ENCODE data around the gene KLF13. TPM values are rescaled to one million over a fixed set of nuclear protein-coding genes. Genes with fewer than 3 reads are reported as not detected.

Gene KLF13
- total RNA-seq, 1 experiment from 2014 or later = 14.1 TPM

GRCh38 chr15:31322504-31322903 is 4.1 kb upstream of the KLF13 start:
- TF ChIP-seq CTCF (IDR thresholded peaks at IDR 0.05; ENCODE audit: unreplicated experiment) = no peak
- no TSS peak for BruUV-seq (replicated peaks)
- H3K27ac Mint-ChIP-seq (ENCODE audit: unreplicated experiment) = no peak overlapping the region
- CTCF ChIA-PET = no interaction called here
- H3K9me3 Mint-ChIP-seq (ENCODE audit: low read depth, unreplicated experiment) = no peaks in the 10 kb centered on the region
- intact Hi-C loops (cut with micrococcal nuclease; ENCODE audit: unreplicated experiment) = loop anchor here (10.0 kb wide), 1 partner anchor 108 kb away; no protein-coding TSS in a partner anchor
- H3K27me3 Mint-ChIP-seq (ENCODE audit: unreplicated experiment) = no peaks in the 10 kb centered on the region
- no peak overlapping the region for H3K4me3 Mint-ChIP-seq (ENCODE audit: low read depth, unreplicated experiment)
- H3K4me1 Mint-ChIP-seq (ENCODE audit: low read depth, unreplicated experiment) = no peaks in the 10 kb centered on the region
- DNase-seq = no peak
- peaks cover 9% of the 10 kb centered on the region for H3K36me3 Mint-ChIP-seq (ENCODE audit: insufficient read depth, unreplicated experiment)

DNA sequence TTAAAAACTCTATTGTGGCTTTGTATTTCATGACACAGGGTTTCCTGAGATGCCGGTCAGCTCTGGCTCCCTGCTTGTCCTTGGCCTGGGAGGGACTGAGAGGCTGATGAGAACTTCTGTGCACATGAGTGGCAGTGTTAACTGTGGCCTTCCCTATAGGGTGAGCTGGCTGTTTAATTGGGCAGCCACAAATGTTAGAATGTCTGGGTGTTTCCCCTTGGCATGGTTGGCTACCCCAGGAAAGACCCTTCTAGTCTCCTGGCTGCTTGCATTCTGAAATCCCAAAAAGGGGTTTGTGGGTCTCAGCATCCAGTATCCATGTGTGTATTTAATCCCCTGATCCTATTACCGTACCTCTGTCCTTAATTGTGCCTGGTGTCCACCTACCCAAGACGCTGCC is 3.0 kb upstream of the KLF13 start:
- TF ChIP-seq CTCF (IDR thresholded peaks at IDR 0.05; ENCODE audit: unreplicated experiment) = no peak
- Mint-ChIP-seq H3K4me1 (ENCODE audit: low read depth, unreplicated experiment) (no peaks in the 10 kb centered on the region), H3K27me3 (ENCODE audit: unreplicated experiment) (no peaks in the 10 kb centered on the region), H3K36me3 (ENCODE audit: insufficient read depth, unreplicated experiment) (peaks cover 16% of the 10 kb centered on the region), H3K27ac (ENCODE audit: unreplicated experiment) (no peak overlapping the region), H3K4me3 (ENCODE audit: low read depth, unreplicated experiment) (no peak overlapping the region), H3K9me3 (ENCODE audit: low read depth, unreplicated experiment) (no peaks in the 10 kb centered on the region)
- no TSS peak for BruUV-seq (replicated peaks)
- DNase-seq = no peak
- intact Hi-C loops (cut with micrococcal nuclease; ENCODE audit: unreplicated experiment) = loop anchor here (10.0 kb wide), 1 partner anchor 109 kb away; no protein-coding TSS in a partner anchor
- CTCF ChIA-PET = no interaction called here

- no peak for DNase-seq
- TF ChIP-seq CTCF (IDR thresholded peaks at IDR 0.05; ENCODE audit: unreplicated experiment) = no peak
- no peak overlapping the region for H3K27ac Mint-ChIP-seq (ENCODE audit: unreplicated experiment)
- peaks cover 22% of the 10 kb centered on the region for H3K36me3 Mint-ChIP-seq (ENCODE audit: insufficient read depth, unreplicated experiment)
- no peaks in the 10 kb centered on the region for H3K9me3 Mint-ChIP-seq (ENCODE audit: low read depth, unreplicated experiment)
- no TSS peak for BruUV-seq (replicated peaks)
- H3K4me3 Mint-ChIP-seq (ENCODE audit: low read depth, unreplicated experiment) = no peak overlapping the region
- intact Hi-C loops (cut with micrococcal nuclease; ENCODE audit: unreplicated experiment) = loop anchor here (10.0 kb wide), 1 partner anchor 109 kb away; no protein-coding TSS in a partner anchor
- no peaks in the 10 kb centered on the region for H3K4me1 Mint-ChIP-seq (ENCODE audit: low read depth, unreplicated experiment)
- CTCF ChIA-PET = no interaction called here
- no peaks in the 10 kb centered on the region for H3K27me3 Mint-ChIP-seq (ENCODE audit: unreplicated experiment)
These were observed 2.4 kb upstream of the KLF13 start for GRCh38 chr15:31324186-31324585.

- no peaks in the 10 kb centered on the region for H3K4me1 Mint-ChIP-seq (ENCODE audit: low read depth, unreplicated experiment)
- H3K4me3 Mint-ChIP-seq (ENCODE audit: low read depth, unreplicated experiment) = peak overlapping the region; percentile 70
- H3K27ac Mint-ChIP-seq (ENCODE audit: unreplicated experiment) = no peak overlapping the region
- no peaks in the 10 kb centered on the region for H3K27me3 Mint-ChIP-seq (ENCODE audit: unreplicated experiment)
- CTCF ChIA-PET = no interaction called here
- H3K9me3 Mint-ChIP-seq (ENCODE audit: low read depth, unreplicated experiment) = no peaks in the 10 kb centered on the region
- intact Hi-C loops (cut with micrococcal nuclease; ENCODE audit: unreplicated experiment) = loop anchor here (10.0 kb wide), 1 partner anchor 110 kb away; no protein-coding TSS in a partner anchor
- peaks cover 24% of the 10 kb centered on the region for H3K36me3 Mint-ChIP-seq (ENCODE audit: insufficient read depth, unreplicated experiment)
- no peak for TF ChIP-seq CTCF (IDR thresholded peaks at IDR 0.05; ENCODE audit: unreplicated experiment)
- no peak for DNase-seq
- BruUV-seq (replicated peaks) = TSS peak; percentile 59
These were observed 1.6 kb upstream of the KLF13 start for GRCh38 chr15:31324806-31325594.
